Measurements from ENCODE around the gene CADM2. TPM values are rescaled to one million over a fixed set of nuclear protein-coding genes. Genes with fewer than 3 reads are reported as not detected.

Gene CADM2
- total RNA-seq, 1 experiment from 2014 or later = 0.64 TPM

DNA sequence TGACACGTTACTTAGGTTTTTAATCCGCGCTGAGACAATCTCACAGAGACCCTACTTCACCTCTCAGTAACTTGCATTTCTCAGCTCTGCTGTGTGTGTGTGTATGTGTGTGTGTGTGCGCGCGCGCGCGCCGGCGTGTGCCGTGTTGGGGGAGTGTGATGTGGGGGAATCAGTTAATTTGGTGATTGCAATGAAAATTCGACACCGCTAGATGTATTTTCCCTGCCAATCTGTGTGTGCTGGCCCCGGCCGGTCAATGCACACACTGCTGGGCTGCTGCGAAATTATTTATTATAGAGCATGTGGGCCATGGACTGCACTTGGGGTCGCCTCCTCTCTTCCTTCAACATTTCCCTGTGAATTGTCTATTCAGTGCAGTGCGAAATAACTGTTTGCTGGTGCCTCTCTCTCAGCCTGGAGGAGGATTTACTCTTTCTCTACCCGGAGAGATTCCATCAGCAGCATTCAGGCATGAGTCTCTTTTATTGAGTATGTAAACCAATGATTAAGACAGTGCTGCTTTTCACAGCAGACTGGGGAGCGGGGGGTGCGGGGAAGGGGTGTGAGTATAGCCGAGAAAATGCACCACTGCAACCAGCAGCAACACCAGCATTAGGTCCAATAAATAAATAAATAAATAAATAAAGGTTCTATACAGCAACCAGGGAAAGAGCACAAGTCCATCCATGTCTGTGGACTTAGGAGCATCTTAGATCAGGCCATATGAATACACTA, 2.9 kb downstream of the CADM2 start:
- Histone ChIP-seq H3K4me1 (ENCODE audit: control insufficient read depth, insufficient read depth, low read length) (no peaks in the 10 kb centered on the region), H3K27ac (ENCODE audit: low read length) (no peak overlapping the region), H3K4me3 (ENCODE audit: low read depth in 2 of 2, low read length in 2 of 2) (no peak overlapping the region), H3K27me3 (ENCODE audit: control insufficient read depth, insufficient read depth, low read length) (no peaks in the 10 kb centered on the region), H3K9me3 (ENCODE audit: control insufficient read depth, insufficient read depth, low read depth, low read length) (no peaks in the 10 kb centered on the region), H3K36me3 (ENCODE audit: control insufficient read depth, insufficient read depth, low read length) (no peaks in the 10 kb centered on the region)
- CTCF ChIA-PET = no interaction called here
- POLR2A ChIA-PET = no interaction called here
- no peak for DNase-seq (ENCODE audit: low read depth, low spot score)
- in situ Hi-C loops (cut with HindIII; ENCODE audit: low pct_unique_long_range_greater_than_20kb, low sequenced_read_pairs) = no loop called here
- no peak for ATAC-seq
- intact Hi-C loops (cut with micrococcal nuclease; ENCODE audit: unreplicated experiment) = no loop called here
- BruUV-seq (replicated peaks) = no TSS peak
- TF ChIP-seq SIN3A (IDR thresholded peaks at IDR 0.05; ENCODE audit: borderline replicate concordance, insufficient read depth, low read depth, low read length) = no peak
- TF ChIP-seq TCF7L2 (IDR thresholded peaks at IDR 0.05; ENCODE audit: low read depth, low read length) = no peak
- TF ChIP-seq, protein P1, sequence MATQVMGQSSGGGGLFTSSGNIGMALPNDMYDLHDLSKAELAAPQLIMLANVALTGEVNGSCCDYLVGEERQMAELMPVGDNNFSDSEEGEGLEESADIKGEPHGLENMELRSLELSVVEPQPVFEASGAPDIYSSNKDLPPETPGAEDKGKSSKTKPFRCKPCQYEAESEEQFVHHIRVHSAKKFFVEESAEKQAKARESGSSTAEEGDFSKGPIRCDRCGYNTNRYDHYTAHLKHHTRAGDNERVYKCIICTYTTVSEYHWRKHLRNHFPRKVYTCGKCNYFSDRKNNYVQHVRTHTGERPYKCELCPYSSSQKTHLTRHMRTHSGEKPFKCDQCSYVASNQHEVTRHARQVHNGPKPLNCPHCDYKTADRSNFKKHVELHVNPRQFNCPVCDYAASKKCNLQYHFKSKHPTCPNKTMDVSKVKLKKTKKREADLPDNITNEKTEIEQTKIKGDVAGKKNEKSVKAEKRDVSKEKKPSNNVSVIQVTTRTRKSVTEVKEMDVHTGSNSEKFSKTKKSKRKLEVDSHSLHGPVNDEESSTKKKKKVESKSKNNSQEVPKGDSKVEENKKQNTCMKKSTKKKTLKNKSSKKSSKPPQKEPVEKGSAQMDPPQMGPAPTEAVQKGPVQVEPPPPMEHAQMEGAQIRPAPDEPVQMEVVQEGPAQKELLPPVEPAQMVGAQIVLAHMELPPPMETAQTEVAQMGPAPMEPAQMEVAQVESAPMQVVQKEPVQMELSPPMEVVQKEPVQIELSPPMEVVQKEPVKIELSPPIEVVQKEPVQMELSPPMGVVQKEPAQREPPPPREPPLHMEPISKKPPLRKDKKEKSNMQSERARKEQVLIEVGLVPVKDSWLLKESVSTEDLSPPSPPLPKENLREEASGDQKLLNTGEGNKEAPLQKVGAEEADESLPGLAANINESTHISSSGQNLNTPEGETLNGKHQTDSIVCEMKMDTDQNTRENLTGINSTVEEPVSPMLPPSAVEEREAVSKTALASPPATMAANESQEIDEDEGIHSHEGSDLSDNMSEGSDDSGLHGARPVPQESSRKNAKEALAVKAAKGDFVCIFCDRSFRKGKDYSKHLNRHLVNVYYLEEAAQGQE (IDR thresholded peaks at IDR 0.05; ENCODE audit: insufficient read depth in 1 of 2, low read depth in 2 of 2, low read length in 1 of 2) = no peak
- TF ChIP-seq, protein P2, sequence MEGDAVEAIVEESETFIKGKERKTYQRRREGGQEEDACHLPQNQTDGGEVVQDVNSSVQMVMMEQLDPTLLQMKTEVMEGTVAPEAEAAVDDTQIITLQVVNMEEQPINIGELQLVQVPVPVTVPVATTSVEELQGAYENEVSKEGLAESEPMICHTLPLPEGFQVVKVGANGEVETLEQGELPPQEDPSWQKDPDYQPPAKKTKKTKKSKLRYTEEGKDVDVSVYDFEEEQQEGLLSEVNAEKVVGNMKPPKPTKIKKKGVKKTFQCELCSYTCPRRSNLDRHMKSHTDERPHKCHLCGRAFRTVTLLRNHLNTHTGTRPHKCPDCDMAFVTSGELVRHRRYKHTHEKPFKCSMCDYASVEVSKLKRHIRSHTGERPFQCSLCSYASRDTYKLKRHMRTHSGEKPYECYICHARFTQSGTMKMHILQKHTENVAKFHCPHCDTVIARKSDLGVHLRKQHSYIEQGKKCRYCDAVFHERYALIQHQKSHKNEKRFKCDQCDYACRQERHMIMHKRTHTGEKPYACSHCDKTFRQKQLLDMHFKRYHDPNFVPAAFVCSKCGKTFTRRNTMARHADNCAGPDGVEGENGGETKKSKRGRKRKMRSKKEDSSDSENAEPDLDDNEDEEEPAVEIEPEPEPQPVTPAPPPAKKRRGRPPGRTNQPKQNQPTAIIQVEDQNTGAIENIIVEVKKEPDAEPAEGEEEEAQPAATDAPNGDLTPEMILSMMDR (IDR thresholded peaks at IDR 0.05) = no peak
- TF ChIP-seq POLR2AphosphoS5 (IDR thresholded peaks at IDR 0.05; ENCODE audit: low read depth, low read length) = no peak

DNA sequence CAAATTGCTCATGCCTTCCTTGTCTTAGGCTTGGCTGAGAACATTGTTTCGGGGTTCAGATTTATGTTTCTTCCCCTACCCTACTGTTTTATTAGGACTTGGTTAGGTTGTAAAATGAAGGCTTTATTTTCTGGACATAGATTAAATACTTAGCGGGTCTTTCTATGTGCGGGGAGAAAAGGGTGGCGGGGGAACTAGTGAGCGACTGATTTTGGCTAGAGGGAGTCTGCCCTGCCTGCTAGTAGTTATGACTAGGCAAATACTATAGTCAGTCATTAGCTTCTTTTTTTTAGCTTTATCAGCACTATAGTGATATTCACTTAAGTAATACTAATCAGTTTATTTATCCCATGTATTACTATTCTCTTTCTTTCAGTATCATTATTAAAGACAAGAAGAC, 3.6 kb downstream of the CADM2 start:
- ChIA-PET CTCF (no interaction called here), POLR2A (no interaction called here)
- ATAC-seq (no peak), DNase-seq (ENCODE audit: low read depth, low spot score) (no peak)
- Histone ChIP-seq H3K36me3 (ENCODE audit: control insufficient read depth, insufficient read depth, low read length) (no peaks in the 10 kb centered on the region), H3K4me3 (ENCODE audit: low read depth in 2 of 2, low read length in 2 of 2) (no peak overlapping the region), H3K27me3 (ENCODE audit: control insufficient read depth, insufficient read depth, low read length) (no peaks in the 10 kb centered on the region), H3K27ac (ENCODE audit: low read length) (no peak overlapping the region), H3K9me3 (ENCODE audit: control insufficient read depth, insufficient read depth, low read depth, low read length) (no peaks in the 10 kb centered on the region), H3K4me1 (ENCODE audit: control insufficient read depth, insufficient read depth, low read length) (no peaks in the 10 kb centered on the region)
- no TSS peak for BruUV-seq (replicated peaks)
- TF ChIP-seq TCF7L2 (IDR thresholded peaks at IDR 0.05; ENCODE audit: low read depth, low read length) = no peak
- no peak for TF ChIP-seq SIN3A (IDR thresholded peaks at IDR 0.05; ENCODE audit: borderline replicate concordance, insufficient read depth, low read depth, low read length)
- TF ChIP-seq POLR2AphosphoS5 (IDR thresholded peaks at IDR 0.05; ENCODE audit: low read depth, low read length) = no peak
- TF ChIP-seq, protein P1 (IDR thresholded peaks at IDR 0.05; ENCODE audit: insufficient read depth in 1 of 2, low read depth in 2 of 2, low read length in 1 of 2) = no peak
- TF ChIP-seq, protein P2 (IDR thresholded peaks at IDR 0.05) = no peak
- in situ Hi-C loops (cut with HindIII; ENCODE audit: low pct_unique_long_range_greater_than_20kb, low sequenced_read_pairs) = no loop called here
- intact Hi-C loops (cut with micrococcal nuclease; ENCODE audit: unreplicated experiment) = no loop called here
